AG09309 (cell line): ENCODE measurements around the gene VEGFC.

Experiments
- DNase-seq: peaks from one replicate; pipeline ENCODE4 v3.0.0-alpha.2; 2010; ENCODE audit warnings: low read depth
- H3K4me3 ChIP-seq: 2 replicates; pipeline ENCODE4 v1.5.1; 2011; ENCODE audit warnings: mild to moderate bottlenecking, low read depth, low read length, moderate library complexity; ENCODE audit not compliant: control insufficient read depth
- CTCF ChIP-seq: IDR thresholded peaks from 2 replicates; pipeline ENCODE4 v1.5.1; 2011; ENCODE audit warnings: mild to moderate bottlenecking, low read depth, low read length, inconsistent platforms; ENCODE audit not compliant: insufficient read depth, control insufficient read depth; ENCODE audit errors: missing control alignments

Gene VEGFC

GRCh38 chr4:176792326-176793059 lies at the start of gene VEGFC:
TSS of gene VEGFC (minus strand) at chr4:176792922. CDS start at chr4:176792311, 611 bp downstream.
- no peak for TF ChIP-seq CTCF
- H3K4me3 ChIP-seq: peak within 1 kb of the TSS; percentile 76
- DNase-seq: no peak

- no peak for DNase-seq
- no peak overlapping the region for H3K4me3 ChIP-seq
- TF ChIP-seq CTCF: no peak
These were observed 49.0 kb upstream of the VEGFC start for GRCh38 chr4:176841711-176842112.

GRCh38 chr4:176840166-176840565 lies 47.4 kb upstream of the VEGFC start:
- no peak for DNase-seq
- H3K4me3 ChIP-seq: no peak overlapping the region
- TF ChIP-seq CTCF: no peak

- no peak for DNase-seq
- H3K4me3 ChIP-seq: no peak overlapping the region
- TF ChIP-seq CTCF: no peak
These were observed 46.9 kb upstream of the VEGFC start for GRCh38 chr4:176839656-176840055.

- no peak for TF ChIP-seq CTCF
- DNase-seq: no peak
- no peak overlapping the region for H3K4me3 ChIP-seq
These were observed 46.1 kb upstream of the VEGFC start for GRCh38 chr4:176838601-176839433.

- TF ChIP-seq CTCF: no peak
- no peak overlapping the region for H3K4me3 ChIP-seq
- no peak for DNase-seq
These were observed 44.6 kb upstream of the VEGFC start for GRCh38 chr4:176837169-176837895.
